A673 (cell line): Measurements from ENCODE around the gene MTHFR. TPM values are rescaled to one million over a fixed set of nuclear protein-coding genes. Genes with fewer than 3 reads are reported as not detected.

Experiments
- BruUV-seq: library from RNA; stranded (reverse); fragments of 400-500 nt; replicated peaks from 2 replicates; lab custom pipeline; 2021; lab: Mats Ljungman, UMichigan
- CTCF ChIA-PET: fragments of 300-600 bp; sonication (Branson Sonifier 250); formaldehyde crosslinking; loops from one replicate; lab custom pipeline; 2022; ENCODE audit warnings: antibody characterized with exemption; lab: Charles Lee
- POLR2A ChIA-PET: fragments of 300-600 bp; sonication (Branson Sonifier 250); formaldehyde crosslinking; loops from one replicate; lab custom pipeline; 2022; ENCODE audit warnings: antibody characterized with exemption; ENCODE audit not compliant: low non-redundant PET; lab: Charles Lee
- DNase-seq: peaks from one replicate; pipeline ENCODE4 v3.0.0-alpha.2; 2015; ENCODE audit warnings: low spot score
- H3K27ac ChIP-seq: fragments of 200-600 bp; sonication (generic); 2 replicates; pipeline ENCODE4 v1.5.1; 2016; ENCODE audit warnings: mixed run types, low read depth, mild to moderate bottlenecking, mixed read lengths, antibody characterized with exemption, low read length; ENCODE audit not compliant: poor library complexity, severe bottlenecking
- H3K27me3 ChIP-seq: fragments of 200-600 bp; sonication (generic); replicated peaks from 2 replicates; pipeline ENCODE4 v1.6.1; 2017; ENCODE audit warnings: mixed run types, low read depth, mild to moderate bottlenecking, mixed read lengths, antibody characterized with exemption, low read length; ENCODE audit not compliant: insufficient read depth, poor library complexity
- H3K36me3 ChIP-seq: fragments of 200-600 bp; sonication (generic); 2 replicates; pipeline ENCODE4 v1.6.1; 2016; ENCODE audit warnings: mixed run types, mild to moderate bottlenecking, mixed read lengths, antibody characterized with exemption, low read length; ENCODE audit not compliant: insufficient read depth, poor library complexity, severe bottlenecking
- H3K4me1 ChIP-seq: fragments of 200-600 bp; sonication (generic); 2 replicates; pipeline ENCODE4 v1.6.1; 2017; ENCODE audit warnings: mixed run types, mild to moderate bottlenecking, mixed read lengths, antibody characterized with exemption, low read length; ENCODE audit not compliant: insufficient read depth, poor library complexity, severe bottlenecking
- H3K4me3 ChIP-seq: fragments of 200-600 bp; sonication (generic); 2 replicates; pipeline ENCODE4 v1.5.1; 2016; ENCODE audit warnings: low read depth, mixed run types, mild to moderate bottlenecking, mixed read lengths, low read length; ENCODE audit not compliant: poor library complexity, severe bottlenecking
- H3K9me3 ChIP-seq: fragments of 200-600 bp; sonication (generic); 2 replicates; pipeline ENCODE4 v1.6.1; 2016; ENCODE audit warnings: mixed run types, low read depth, mild to moderate bottlenecking, mixed read lengths, antibody characterized with exemption, low read length; ENCODE audit not compliant: poor library complexity, severe bottlenecking
- EZH2 ChIP-seq: fragments of 200-600 bp; sonication (generic); IDR thresholded peaks from 2 replicates; pipeline ENCODE4 v1.6.1; 2017; ENCODE audit warnings: borderline replicate concordance, low read depth, mild to moderate bottlenecking, mixed read lengths, antibody characterized with exemption, low read length; ENCODE audit not compliant: poor library complexity, severe bottlenecking
- intact Hi-C: fragments of 100-400 bp; cut with micrococcal nuclease; formaldehyde crosslinking; loops from one replicate; pipeline ENCODE4 v1.10.0; 2022; ENCODE audit not compliant: unreplicated experiment
- total RNA-seq: library from RNA; stranded (reverse); gene quantifications from 2 replicates; pipeline ENCODE4 v1.2.3, GENCODE V29; 2021
- TF ChIP-seq, protein P1 (sequence below): fragments of 300-800, 200-600 bp; sonication (generic); conservative IDR thresholded peaks from 2 replicates; pipeline ENCODE4 v1.5.1; 2017; ENCODE audit warnings: low read depth, mild to moderate bottlenecking, antibody characterized with exemption, low read length, moderate library complexity, mixed read lengths

Gene MTHFR
- total RNA-seq, 1 experiment from 2014 or later = 23.3 TPM

DNA sequence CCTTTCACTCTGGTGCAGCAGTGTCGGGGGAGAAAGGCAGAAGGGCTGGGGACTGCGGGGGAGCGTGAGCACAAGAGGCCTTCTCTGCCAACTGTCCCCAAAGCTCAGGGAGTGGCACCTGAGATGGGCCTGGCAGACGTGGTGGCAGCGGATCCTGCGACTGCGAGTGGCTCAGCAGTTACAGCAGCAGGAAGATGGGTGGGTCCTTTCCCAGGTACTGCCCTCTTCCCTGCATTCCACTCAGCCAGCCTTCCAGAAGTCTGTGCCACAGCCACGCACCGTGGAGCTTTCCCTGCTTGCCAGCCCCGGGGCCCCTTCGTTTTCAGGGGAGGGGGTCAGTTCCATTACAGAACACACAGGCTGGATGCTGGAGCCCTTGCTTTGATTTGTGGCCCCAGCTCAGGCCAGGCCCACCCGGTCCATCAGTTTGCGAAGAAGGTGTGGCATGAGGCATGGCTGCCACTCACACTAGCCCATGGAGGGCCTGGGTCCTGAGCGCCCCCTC lies 17.2 kb downstream of the MTHFR start:
- H3K27ac ChIP-seq = no peak overlapping the region
- no peak for TF ChIP-seq EZH2
- TF ChIP-seq, protein P1, sequence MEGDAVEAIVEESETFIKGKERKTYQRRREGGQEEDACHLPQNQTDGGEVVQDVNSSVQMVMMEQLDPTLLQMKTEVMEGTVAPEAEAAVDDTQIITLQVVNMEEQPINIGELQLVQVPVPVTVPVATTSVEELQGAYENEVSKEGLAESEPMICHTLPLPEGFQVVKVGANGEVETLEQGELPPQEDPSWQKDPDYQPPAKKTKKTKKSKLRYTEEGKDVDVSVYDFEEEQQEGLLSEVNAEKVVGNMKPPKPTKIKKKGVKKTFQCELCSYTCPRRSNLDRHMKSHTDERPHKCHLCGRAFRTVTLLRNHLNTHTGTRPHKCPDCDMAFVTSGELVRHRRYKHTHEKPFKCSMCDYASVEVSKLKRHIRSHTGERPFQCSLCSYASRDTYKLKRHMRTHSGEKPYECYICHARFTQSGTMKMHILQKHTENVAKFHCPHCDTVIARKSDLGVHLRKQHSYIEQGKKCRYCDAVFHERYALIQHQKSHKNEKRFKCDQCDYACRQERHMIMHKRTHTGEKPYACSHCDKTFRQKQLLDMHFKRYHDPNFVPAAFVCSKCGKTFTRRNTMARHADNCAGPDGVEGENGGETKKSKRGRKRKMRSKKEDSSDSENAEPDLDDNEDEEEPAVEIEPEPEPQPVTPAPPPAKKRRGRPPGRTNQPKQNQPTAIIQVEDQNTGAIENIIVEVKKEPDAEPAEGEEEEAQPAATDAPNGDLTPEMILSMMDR = no peak
- no TSS peak for BruUV-seq
- no peaks in the 10 kb centered on the region for H3K4me1 ChIP-seq
- DNase-seq = no peak
- H3K36me3 ChIP-seq = no peaks in the 10 kb centered on the region
- H3K4me3 ChIP-seq = no peak overlapping the region
- ChIA-PET CTCF (no interaction called here), POLR2A (no interaction called here)
- no peaks in the 10 kb centered on the region for H3K9me3 ChIP-seq
- H3K27me3 ChIP-seq = no peaks in the 10 kb centered on the region
- intact Hi-C loops = no loop called here

DNA sequence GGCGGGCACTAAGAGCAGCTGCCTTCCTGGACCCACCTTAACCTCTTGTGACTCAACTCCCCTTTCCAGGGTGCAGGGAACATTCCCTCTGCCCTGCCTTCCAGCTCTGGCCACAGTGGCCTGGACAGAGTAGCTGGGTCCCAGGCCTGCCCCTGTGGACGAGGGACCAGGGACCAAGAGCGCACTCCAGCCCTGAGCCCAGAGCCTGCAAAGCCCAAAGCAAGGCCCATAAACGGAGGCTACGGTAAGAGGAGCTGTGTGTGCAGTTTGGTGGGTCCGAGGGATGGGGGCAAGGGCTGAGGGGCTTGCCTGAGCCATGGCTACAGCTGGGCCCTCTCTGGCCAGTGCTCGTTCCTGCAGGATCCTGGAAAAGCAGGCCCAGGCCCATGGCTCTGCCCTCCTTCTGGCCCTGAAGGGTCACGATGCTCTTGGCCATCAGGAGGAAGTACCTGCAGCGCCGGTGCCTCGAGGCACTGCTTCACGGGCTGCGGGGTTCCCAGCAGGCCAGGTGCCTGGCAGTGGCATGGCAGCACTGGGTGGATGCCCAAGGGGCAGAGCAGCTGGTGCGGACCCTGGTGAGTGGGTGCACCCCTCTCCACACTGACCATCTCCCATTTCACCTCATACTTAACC lies 17.8 kb downstream of the MTHFR start:
- no peak overlapping the region for H3K27ac ChIP-seq
- no peaks in the 10 kb centered on the region for H3K27me3 ChIP-seq
- no peak overlapping the region for H3K4me3 ChIP-seq
- BruUV-seq = no TSS peak
- H3K4me1 ChIP-seq = no peaks in the 10 kb centered on the region
- no peaks in the 10 kb centered on the region for H3K36me3 ChIP-seq
- CTCF ChIA-PET = no interaction called here
- TF ChIP-seq EZH2 = no peak
- TF ChIP-seq, protein P1 = no peak
- no peaks in the 10 kb centered on the region for H3K9me3 ChIP-seq
- no peak for DNase-seq
- intact Hi-C loops = no loop called here
- POLR2A ChIA-PET = no interaction called here

DNA sequence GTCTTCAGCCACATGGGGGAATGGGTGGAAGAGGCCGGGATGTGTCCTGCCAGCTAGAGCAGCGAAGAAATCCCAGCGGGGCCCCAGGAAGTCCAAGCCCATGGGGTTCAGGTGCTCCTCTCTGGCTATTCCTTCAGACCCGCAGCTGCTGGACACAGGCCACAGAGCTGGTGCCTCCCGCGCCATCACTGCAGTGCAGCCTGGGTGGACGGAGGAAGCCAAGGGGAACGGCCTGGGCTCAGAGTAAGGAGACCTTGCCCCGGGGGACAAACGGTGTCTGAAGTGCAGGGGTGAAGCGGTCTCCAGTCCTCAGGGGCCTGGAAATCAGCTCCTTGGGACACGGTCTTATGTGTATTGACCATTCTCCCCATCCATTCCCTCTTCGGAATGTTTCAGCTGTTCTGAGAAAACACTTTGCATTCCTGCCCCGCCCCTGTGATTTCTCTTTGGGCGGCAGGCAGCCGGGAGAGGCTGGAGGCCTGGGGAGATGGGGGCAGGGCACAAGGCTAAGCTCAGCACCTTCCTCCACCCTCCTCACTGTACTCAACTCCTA lies 18.4 kb downstream of the MTHFR start:
- ChIA-PET CTCF (no interaction called here), POLR2A (no interaction called here)
- H3K9me3 ChIP-seq = no peaks in the 10 kb centered on the region
- intact Hi-C loops = no loop called here
- no peaks in the 10 kb centered on the region for H3K4me1 ChIP-seq
- H3K36me3 ChIP-seq = no peaks in the 10 kb centered on the region
- no peaks in the 10 kb centered on the region for H3K27me3 ChIP-seq
- no peak overlapping the region for H3K4me3 ChIP-seq
- BruUV-seq = no TSS peak
- TF ChIP-seq, protein P1 = no peak
- no peak for TF ChIP-seq EZH2
- H3K27ac ChIP-seq = no peak overlapping the region
- DNase-seq = no peak
